Kidney tubule cell (primary cell): Measurements from ENCODE around the gene CHST11.
A peak's percentile ranks its signal among the peaks of the same experiment; 100 is the strongest.
"Not testable (repeated sequence)": the region's sequence is repeated elsewhere in the genome, so short reads cannot be mapped to it uniquely, and the experiment has no call there.

Experiments
- DNase-seq: peaks from one replicate; pipeline ENCODE4 v3.0.0-alpha.2; 2018; ENCODE audit warnings: low spot score

Gene CHST11

GRCh38 chr12:104565606-104566243 lies 109.0 kb downstream of the CHST11 start:
- no peak for DNase-seq

DNA sequence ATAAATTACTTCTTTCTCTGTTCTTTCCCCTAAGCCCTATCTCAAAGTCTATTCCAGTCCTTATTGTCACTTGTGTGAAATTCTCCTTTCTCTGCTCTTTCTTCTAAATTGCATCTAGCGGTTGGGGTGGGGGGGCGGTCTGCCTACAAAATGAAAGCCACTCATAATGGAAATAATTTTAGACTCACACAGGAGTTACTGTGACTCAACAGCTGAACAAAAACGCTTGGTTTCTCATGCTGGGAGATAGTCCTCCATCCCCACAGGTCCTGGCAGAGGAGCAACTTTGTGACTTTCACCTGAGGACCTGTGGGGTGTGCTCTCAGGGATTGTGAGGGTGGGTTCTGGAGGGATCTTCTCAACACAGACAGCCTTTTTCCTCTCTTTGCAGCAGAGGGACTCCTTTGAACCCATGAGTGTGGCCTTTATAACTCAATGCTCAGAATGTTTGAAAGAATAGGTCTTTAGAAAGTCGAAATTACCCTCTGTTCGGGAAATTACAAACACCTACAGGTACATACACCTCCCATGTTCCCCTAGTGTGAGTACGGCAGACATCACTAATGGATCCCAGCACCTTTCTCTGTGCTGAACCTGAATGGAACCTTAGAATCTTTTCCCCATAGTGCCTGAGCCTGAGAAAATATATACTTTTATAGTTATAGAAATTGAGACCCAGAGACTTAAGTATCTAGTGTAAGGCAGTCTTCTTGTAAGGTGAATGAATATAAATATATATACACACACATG lies 109.7 kb downstream of the CHST11 start:
- no peak for DNase-seq

DNA sequence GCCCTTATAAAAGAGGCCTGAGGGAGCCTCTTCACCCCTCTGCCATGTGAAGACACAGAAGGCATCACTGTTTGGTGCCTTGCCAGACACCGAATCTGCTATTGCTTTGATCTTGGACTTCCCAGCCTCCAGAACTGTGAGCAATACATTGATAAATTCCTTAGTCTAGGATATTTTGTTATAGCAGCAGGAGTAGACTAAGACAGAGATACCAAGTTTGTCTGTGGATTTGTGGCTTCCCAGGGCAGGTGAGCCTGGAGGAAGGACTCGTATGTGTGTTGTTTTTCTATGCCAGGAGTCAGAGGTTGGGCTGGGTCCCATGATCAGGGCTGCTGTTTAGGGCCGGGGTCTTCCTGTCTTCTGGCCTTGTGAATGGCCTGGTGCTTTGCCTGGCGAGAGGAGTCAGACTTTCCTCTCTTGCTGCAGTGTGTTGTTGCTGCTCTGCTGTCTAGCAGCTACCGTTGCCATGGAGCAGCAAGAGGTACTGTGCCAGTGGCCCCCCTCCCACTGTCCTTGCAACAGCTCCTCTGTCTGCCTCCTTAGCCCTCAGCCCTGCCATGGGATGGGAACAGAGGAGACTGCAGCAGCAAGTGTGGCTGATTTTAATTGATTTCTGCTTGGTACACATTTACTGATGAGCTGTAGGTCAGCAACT lies 111.2 kb downstream of the CHST11 start:
- DNase-seq, result no peak

GRCh38 chr12:104568487-104568868 lies 111.7 kb downstream of the CHST11 start:
- DNase-seq, result no peak

DNA sequence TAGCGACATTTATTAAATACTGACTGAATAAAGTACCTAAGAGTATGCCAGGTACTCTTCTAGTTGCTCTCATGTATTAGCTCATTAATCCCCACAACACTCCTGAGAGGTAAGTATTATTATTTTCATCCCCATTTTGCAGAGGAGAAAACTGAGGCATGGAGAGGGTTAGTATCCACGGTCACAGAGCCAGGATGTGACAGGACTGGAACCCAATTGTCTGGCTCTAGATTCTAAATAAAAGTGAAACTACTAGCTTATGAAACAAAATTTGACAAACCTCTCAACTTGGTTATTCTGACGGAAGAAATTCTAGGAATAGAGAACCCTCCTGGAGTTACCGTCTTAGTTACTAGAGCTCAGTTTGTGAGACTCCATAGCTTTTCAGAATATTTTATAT lies 112.2 kb downstream of the CHST11 start:
- DNase-seq, result no peak

GRCh38 chr12:104569346-104570173 lies 112.8 kb downstream of the CHST11 start:
- DNase-seq, result no peak

DNA sequence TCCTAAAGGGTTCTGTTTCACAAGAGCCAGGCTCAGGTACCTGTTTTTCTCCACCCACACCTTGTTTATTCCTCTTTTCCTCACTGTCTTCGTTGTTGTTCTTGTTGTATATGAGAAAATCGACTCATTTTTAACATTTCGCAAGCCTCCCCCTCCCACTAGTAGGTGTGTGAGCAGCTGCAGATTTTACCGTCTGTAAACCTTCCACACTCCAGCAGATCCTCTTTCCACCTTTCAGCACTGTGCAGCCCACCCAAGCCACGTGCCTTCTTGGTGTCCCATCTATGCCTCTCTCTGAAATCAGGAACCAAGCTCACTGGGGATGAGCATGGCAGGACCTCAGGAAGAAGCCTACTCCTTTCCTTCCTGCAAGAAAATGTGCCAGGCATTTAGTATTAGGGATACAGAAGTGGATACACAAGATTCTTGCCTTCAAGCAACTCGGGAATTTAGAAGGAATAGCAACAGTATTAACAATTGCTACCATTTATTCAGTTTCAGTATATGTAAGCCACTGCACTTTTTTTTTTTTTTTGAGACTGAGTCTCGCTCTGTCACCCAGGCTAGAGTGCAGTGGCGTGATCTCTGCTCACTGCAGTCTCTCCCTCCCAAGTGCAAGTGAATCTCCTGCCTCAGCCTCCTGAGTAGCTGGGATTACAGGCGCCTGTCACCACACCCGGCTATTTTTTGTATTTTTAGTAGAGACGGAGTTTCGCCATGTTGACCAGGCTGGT lies 113.6 kb downstream of the CHST11 start:
- no peak for DNase-seq

DNA sequence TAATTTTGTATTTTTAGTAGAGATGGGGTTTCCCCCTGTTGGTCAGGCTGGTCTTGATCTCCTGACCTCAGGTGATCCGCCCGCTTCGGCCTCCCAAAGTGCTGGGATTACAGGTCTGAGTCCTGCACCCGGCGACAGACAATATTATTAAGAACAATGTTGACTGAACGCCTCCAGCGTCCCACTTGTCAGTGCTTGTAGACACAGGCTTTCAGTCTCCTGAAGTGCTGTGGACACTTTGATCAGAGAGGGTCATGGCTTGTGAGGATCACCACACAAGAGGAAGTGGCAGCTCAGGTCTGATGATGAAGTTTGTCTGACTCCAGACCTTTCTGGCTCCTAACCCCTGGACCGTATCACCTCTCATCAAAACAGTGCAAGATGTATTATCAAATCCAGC lies 114.6 kb downstream of the CHST11 start:
- peak; percentile 72 for DNase-seq

GRCh38 chr12:104574353-104574752 lies 117.6 kb downstream of the CHST11 start:
- not testable (repeated sequence) for DNase-seq

DNA sequence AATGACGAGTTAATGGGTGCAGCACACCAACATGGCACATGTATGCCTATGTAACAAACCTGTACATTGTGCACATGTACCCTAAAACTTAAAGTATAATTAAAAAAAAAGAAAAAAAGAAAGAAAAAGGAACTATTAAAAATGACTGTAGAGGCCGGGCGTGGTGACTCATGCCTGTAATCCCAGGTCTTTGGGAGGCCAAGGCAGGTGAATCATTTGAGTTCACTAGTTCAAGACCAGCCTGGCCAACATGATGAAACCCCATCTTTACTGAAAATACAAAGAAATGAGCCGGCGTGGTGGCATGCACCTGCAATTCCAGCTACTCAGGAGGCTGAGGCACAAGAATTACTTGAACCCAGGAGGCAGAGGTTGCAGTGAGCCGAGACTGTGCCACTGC lies 118.0 kb downstream of the CHST11 start:
- peak; percentile 47 for DNase-seq

- no peak for DNase-seq
Measured at GRCh38 chr12:104575442-104576186, 118.9 kb downstream of the CHST11 start.

DNA sequence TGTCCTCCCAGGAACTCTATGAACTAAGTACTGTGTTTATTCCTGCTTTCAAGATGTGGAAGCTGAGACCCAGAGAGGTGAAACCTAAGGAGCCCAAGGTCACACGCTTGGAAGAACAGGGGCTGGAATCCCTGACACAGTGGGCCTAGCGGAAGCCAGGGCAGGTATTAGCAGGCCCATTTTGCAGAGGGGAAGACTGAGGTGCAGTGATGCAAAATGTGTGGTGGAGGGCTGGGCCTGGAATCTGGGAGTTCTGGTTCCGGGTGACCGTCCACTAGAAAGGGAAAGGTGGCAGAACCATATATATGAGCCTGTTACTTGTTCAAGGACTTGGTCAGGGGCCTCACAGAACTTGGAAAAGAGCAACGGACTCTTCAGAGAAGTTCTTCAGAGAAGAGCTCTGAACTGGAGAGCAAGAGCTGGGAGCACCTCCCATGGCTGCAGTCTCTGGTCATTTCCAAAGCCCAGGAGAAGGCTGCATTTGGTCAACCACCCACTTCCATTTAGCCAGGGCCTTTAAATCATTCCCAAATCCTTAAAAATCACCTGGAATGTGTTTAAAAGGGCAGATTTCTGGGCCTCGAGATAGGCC lies 119.5 kb downstream of the CHST11 start:
- no peak for DNase-seq

DNA sequence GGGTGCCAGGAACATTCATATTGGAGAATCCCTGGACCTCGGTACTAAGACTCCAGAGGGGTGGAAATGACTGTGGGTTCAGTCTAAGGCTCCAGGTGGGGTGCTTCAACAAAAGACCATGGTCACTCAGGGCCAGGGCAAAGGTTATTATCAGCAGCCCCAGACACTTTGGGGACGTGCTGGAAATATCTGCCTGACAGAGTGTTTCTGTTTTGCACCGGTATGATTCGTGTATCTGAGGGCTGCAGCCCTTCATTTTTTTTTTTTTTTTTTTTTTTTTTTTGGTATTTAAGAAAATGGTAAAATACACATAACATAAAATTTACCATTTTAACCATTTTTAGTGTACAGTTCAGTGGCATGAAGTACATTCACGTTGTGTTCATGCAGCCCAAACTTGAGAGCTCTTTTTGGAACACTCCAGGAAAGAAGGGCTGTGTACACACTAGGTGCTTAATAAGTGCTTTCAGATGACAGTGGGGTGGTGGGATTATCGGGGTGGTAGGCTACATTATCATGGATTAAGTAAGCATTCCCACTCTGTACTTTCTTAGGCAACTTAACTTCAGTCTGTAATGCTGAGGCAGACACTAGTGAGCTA lies 120.3 kb downstream of the CHST11 start:
- no peak for DNase-seq

- DNase-seq, result no peak
Measured at GRCh38 chr12:104577581-104577981, 120.8 kb downstream of the CHST11 start.

- DNase-seq, result peak; percentile 89
Measured at GRCh38 chr12:104578453-104578852, 121.7 kb downstream of the CHST11 start.

DNA sequence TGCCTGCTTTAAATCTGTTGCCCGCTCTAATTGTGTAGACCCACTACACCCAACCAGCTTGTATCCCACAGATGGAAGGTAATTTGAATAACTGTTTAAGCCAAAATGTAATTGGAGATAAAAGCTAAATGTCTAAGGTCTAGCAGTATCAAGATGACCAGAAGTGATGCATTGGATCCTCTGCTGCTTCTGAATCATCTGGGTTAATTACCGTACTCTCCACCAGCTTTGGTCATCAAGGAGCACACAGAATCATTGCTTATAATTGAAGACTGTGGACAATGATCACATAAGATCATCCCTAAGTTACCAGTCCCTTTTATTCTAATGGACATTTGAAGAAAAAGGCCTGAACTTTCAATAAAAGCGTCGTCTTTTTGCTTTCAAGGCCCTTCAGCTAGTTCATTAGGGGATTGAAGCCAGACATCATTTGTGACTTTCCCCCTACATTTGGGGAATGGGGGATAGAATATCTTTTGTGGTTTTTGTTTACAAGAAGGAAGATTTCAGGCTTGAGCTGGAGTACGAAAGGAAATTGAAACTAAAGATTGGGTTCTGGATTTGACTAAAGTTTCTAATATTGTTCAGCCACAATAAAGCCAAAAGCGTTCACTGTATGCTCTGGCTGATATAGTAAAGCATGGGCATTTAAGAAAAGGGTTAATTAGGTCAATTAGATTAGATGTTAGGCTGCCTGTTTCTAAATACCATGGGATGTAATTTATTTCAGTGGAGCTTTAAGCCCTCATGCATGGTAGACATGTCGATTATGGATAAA lies 123.2 kb downstream of the CHST11 start:
- DNase-seq, result no peak

- DNase-seq, result no peak
Measured at GRCh38 chr12:104581005-104581570, 124.3 kb downstream of the CHST11 start.

- peak; percentile 61 for DNase-seq
Measured at GRCh38 chr12:104582739-104583138, 126.0 kb downstream of the CHST11 start.

DNA sequence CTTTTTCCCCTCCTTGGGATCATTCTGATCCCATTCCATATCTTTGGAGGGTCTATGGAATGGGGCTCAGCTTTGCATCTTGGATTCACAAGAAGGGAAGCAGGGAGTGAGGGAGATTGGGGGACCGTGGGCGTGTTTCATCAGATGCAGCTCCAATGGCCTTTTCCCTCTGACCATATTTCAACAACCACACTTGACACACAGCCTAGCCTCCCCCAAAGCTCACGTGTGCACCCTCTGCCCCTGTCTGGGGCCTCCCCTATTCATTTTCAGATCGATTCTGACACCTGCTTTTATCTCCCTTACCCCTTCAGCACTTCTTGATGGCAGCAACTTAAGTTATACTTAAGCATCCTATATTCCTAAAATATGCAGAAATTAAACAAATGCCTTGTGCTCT lies 126.6 kb downstream of the CHST11 start:
- no peak for DNase-seq
